Neural cell (in vitro differentiated cells): ENCODE measurements around the gene JPH2. TPM values are rescaled to one million over a fixed set of nuclear protein-coding genes. Genes with fewer than 3 reads are reported as not detected.

ENCODE experiments used
- H2AFZ ChIP-seq: fragments of 200-600, 300-800 bp; sonication (generic), shearing (Covaris generic); 2 replicates; pipeline ENCODE4 v1.6.0; 2014; ENCODE audit warnings: low read depth, mild to moderate bottlenecking, antibody characterized with exemption, low read length, moderate library complexity
- H3F3A ChIP-seq: fragments of 200-600 bp; shearing (Covaris generic); 2 replicates; pipeline ENCODE4 v1.6.1; 2016; ENCODE audit warnings: mild to moderate bottlenecking, moderate library complexity, mixed read lengths, antibody characterized with exemption, low read length; ENCODE audit not compliant: insufficient read depth, poor library complexity, severe bottlenecking
- H3K27ac ChIP-seq: fragments of 200-600, 300-800 bp; sonication (generic), shearing (Covaris generic); 2 replicates; pipeline ENCODE4 v1.5.1; 2014; ENCODE audit warnings: mild to moderate bottlenecking, low read length, moderate library complexity
- H3K27me3 ChIP-seq: fragments of 300-800, 200-600 bp; sonication (generic), shearing (Covaris generic); 2 replicates; pipeline ENCODE4 v1.6.0; 2014; ENCODE audit warnings: mild to moderate bottlenecking, low read depth, low read length, moderate library complexity; ENCODE audit not compliant: insufficient read depth
- H3K36me3 ChIP-seq: fragments of 300-800, 200-600 bp; sonication (generic), shearing (Covaris generic); 2 replicates; pipeline ENCODE4 v1.5.1; 2014; ENCODE audit warnings: mild to moderate bottlenecking, antibody characterized with exemption, low read length, moderate library complexity; ENCODE audit not compliant: insufficient read depth
- H3K4me2 ChIP-seq: fragments of 300-800, 200-600 bp; sonication (generic), shearing (Covaris generic); 2 replicates; pipeline ENCODE4 v1.6.0; 2014; ENCODE audit warnings: mild to moderate bottlenecking, low read length
- H3K4me3 ChIP-seq: fragments of 300-800, 200-600 bp; sonication (generic), shearing (Covaris generic); 2 replicates; pipeline ENCODE4 v1.5.1; 2014; ENCODE audit warnings: mild to moderate bottlenecking, low read length, moderate library complexity
- H3K79me2 ChIP-seq: fragments of 200-600 bp; shearing (Covaris generic); replicated peaks from 2 replicates; pipeline ENCODE4 v1.6.0; 2014; ENCODE audit warnings: mild to moderate bottlenecking, low read length, moderate library complexity; ENCODE audit not compliant: insufficient read depth
- H3K9ac ChIP-seq: fragments of 300-800, 200-600 bp; sonication (generic), shearing (Covaris generic); 2 replicates; pipeline ENCODE4 v1.6.1; 2016; ENCODE audit warnings: mild to moderate bottlenecking, low read length, mixed read lengths
- H3K9me2 ChIP-seq: fragments of 200-600 bp; shearing (Covaris generic); 2 replicates; pipeline ENCODE4 v1.6.1; 2016; ENCODE audit warnings: mild to moderate bottlenecking, low read length, mixed read lengths; ENCODE audit not compliant: insufficient read depth
- H3K9me3 ChIP-seq: fragments of 200-600, 300-800 bp; sonication (generic), shearing (Covaris generic); 2 replicates; pipeline ENCODE4 v1.6.1; 2016; ENCODE audit warnings: mild to moderate bottlenecking, mixed run types, low read length, moderate library complexity, mixed read lengths
- H4K20me1 ChIP-seq: fragments of 200-600 bp; shearing (Covaris generic); 2 replicates; pipeline ENCODE4 v1.6.1; 2016; ENCODE audit warnings: mild to moderate bottlenecking, mixed run types; ENCODE audit not compliant: insufficient read depth
- CTCF ChIP-seq: fragments of 450-650 bp; IDR thresholded peaks from 2 replicates; pipeline ENCODE4 v1.5.1; 2014; ENCODE audit warnings: antibody characterized with exemption, mild to moderate bottlenecking, moderate library complexity; ENCODE audit not compliant: poor library complexity, severe bottlenecking
- EP300 ChIP-seq: fragments of 450-650 bp; conservative IDR thresholded peaks from 2 replicates; pipeline ENCODE4 v1.6.1; 2014; ENCODE audit warnings: antibody characterized with exemption, mild to moderate bottlenecking, moderate library complexity; ENCODE audit not compliant: poor library complexity, severe bottlenecking
- EZH2 ChIP-seq: fragments of 200-600, 300-800 bp; shearing (Covaris generic), sonication (generic); IDR thresholded peaks from 2 replicates; pipeline ENCODE4 v1.6.1; 2014; ENCODE audit warnings: antibody characterized with exemption, low read length, borderline replicate concordance, mild to moderate bottlenecking; ENCODE audit not compliant: insufficient read depth, poor library complexity, severe bottlenecking
- MXI1 ChIP-seq: fragments of 450-650 bp; conservative IDR thresholded peaks from 2 replicates; pipeline ENCODE4 v1.6.1; 2014; ENCODE audit warnings: antibody characterized with exemption, mild to moderate bottlenecking; ENCODE audit not compliant: poor library complexity, severe bottlenecking
- POLR2AphosphoS5 ChIP-seq: IDR thresholded peaks from 2 replicates; pipeline ENCODE4 v1.6.1; 2012
- RAD21 ChIP-seq: fragments of 450-650 bp; conservative IDR thresholded peaks from 2 replicates; pipeline ENCODE4 v1.6.1; 2014; ENCODE audit warnings: antibody characterized with exemption, mild to moderate bottlenecking, moderate library complexity
- REST ChIP-seq: IDR thresholded peaks from 2 replicates; pipeline ENCODE4 v1.6.1; 2012; ENCODE audit warnings: borderline replicate concordance
- SMC3 ChIP-seq: fragments of 450-650 bp; conservative IDR thresholded peaks from 2 replicates; pipeline ENCODE4 v1.6.1; 2014; ENCODE audit warnings: antibody characterized with exemption, mild to moderate bottlenecking, moderate library complexity; ENCODE audit not compliant: poor library complexity
- TAF1 ChIP-seq: IDR thresholded peaks from 2 replicates; pipeline ENCODE4 v1.6.1; 2012; ENCODE audit warnings: low read depth
- polyA plus RNA-seq: library from polyadenylated mRNA; depleted of rRNA; stranded (reverse); fragments of >200 nt; gene quantifications from 2 replicates; pipeline ENCODE4 v1.2.3, GENCODE V29; 2014

Gene JPH2
- polyA plus RNA-seq, 1 donor from 2014 or later = not detected

GRCh38 chr20:44173846-44174245, 13.1 kb downstream of the JPH2 start:
- Histone ChIP-seq H2AFZ (no peak overlapping the region), H3K36me3 (no peaks in the 10 kb centered on the region), H3K9me3 (no peaks in the 10 kb centered on the region), H3K4me2 (no peak overlapping the region), H3K27me3 (no peaks in the 10 kb centered on the region), H3K4me3 (no peak overlapping the region), H3K79me2 (no peaks in the 10 kb centered on the region), H4K20me1 (no peaks in the 10 kb centered on the region), H3K9ac (no peak overlapping the region), H3K9me2 (no peaks in the 10 kb centered on the region), H3K27ac (no peak overlapping the region), H3F3A (no peaks in the 10 kb centered on the region)
- TF ChIP-seq REST (no peak), TAF1 (no peak), SMC3 (no peak), MXI1 (no peak), EZH2 (no peak), POLR2AphosphoS5 (no peak), RAD21 (no peak), CTCF (no peak), EP300 (no peak)

GRCh38 chr20:44173116-44173515, 13.9 kb downstream of the JPH2 start:
- Histone ChIP-seq H3K9me3 (no peaks in the 10 kb centered on the region), H4K20me1 (no peaks in the 10 kb centered on the region), H3K79me2 (no peaks in the 10 kb centered on the region), H3K9me2 (no peaks in the 10 kb centered on the region), H3K27me3 (no peaks in the 10 kb centered on the region), H3K27ac (no peak overlapping the region), H3K36me3 (no peaks in the 10 kb centered on the region), H3K4me2 (no peak overlapping the region), H3K4me3 (no peak overlapping the region), H3F3A (no peaks in the 10 kb centered on the region), H2AFZ (no peak overlapping the region), H3K9ac (no peak overlapping the region)
- TF ChIP-seq REST (no peak), EP300 (no peak), EZH2 (no peak), CTCF (no peak), POLR2AphosphoS5 (no peak), MXI1 (no peak)
